DND-41 (cell line): ENCODE data around the gene CTBP1.
A peak's percentile ranks its signal among the peaks of the same experiment; 100 is the strongest.

Source experiments
- ATAC-seq: fragments of 200-7000 bp; cut with Tn5 transposase; 3 replicates; pipeline ENCODE4 v1.9.1; 2021; ENCODE audit warnings: low read depth; ENCODE audit not compliant: insufficient read depth
- DNase-seq: peaks from one replicate; pipeline ENCODE4 v3.0.0-alpha.2; 2020
- H2AFZ ChIP-seq: 2 replicates; pipeline ENCODE4 v1.6.0; 2012; ENCODE audit warnings: low read depth, low read length
- H3K27ac ChIP-seq: 2 replicates; pipeline ENCODE4 v1.5.1; 2012; ENCODE audit warnings: low read length, inconsistent platforms
- H3K27me3 ChIP-seq: fragments of 200-600 bp; sonication (generic); 2 replicates; pipeline ENCODE4 v1.6.0; 2012; ENCODE audit warnings: low read length, mild to moderate bottlenecking, inconsistent platforms; ENCODE audit not compliant: insufficient read depth, poor library complexity
- H3K36me3 ChIP-seq: 2 replicates; pipeline ENCODE4 v1.5.1; 2012; ENCODE audit warnings: low read length, inconsistent platforms; ENCODE audit not compliant: insufficient read depth
- H3K4me1 ChIP-seq: 2 replicates; pipeline ENCODE4 v1.5.1; 2012; ENCODE audit warnings: mild to moderate bottlenecking, low read length; ENCODE audit not compliant: insufficient read depth
- H3K4me2 ChIP-seq: 2 replicates; pipeline ENCODE4 v1.6.0; 2012; ENCODE audit warnings: mild to moderate bottlenecking, moderate library complexity, low read length, inconsistent platforms; ENCODE audit not compliant: insufficient read depth
- H3K4me3 ChIP-seq, 2 experiments: fragments of 200-600 bp in 1 of 2; shearing (Covaris generic) in 1 of 2; 2 replicates each; pipeline ENCODE4 v1.5.1; 2012 to 2016; ENCODE audit warnings: inconsistent platforms in 2 of 2, low read length in 2 of 2, mild to moderate bottlenecking in 2 of 2, low read depth in 1 of 2, moderate library complexity in 1 of 2
- H3K79me2 ChIP-seq: 2 replicates; pipeline ENCODE4 v1.6.0; 2012; ENCODE audit warnings: low read length, inconsistent platforms; ENCODE audit not compliant: insufficient read depth
- H3K9ac ChIP-seq: 2 replicates; pipeline ENCODE4 v1.6.0; 2012; ENCODE audit warnings: low read depth, mild to moderate bottlenecking, inconsistent platforms, low read length, moderate library complexity
- H3K9me3 ChIP-seq: 2 replicates; pipeline ENCODE4 v1.5.1; 2012; ENCODE audit warnings: low read length, moderate library complexity, mild to moderate bottlenecking, inconsistent platforms; ENCODE audit not compliant: insufficient read depth, severe bottlenecking
- H4K20me1 ChIP-seq: 2 replicates; pipeline ENCODE4 v1.6.0; 2012; ENCODE audit warnings: low read length; ENCODE audit not compliant: insufficient read depth
- CTCF ChIP-seq: IDR thresholded peaks from 2 replicates; pipeline ENCODE4 v1.5.1; 2012; ENCODE audit warnings: borderline replicate concordance, low read length, moderate library complexity, mild to moderate bottlenecking; ENCODE audit not compliant: poor library complexity, severe bottlenecking; ENCODE audit errors: extremely low read depth
- EZH2 ChIP-seq: IDR thresholded peaks from 3 replicates; pipeline ENCODE4 v1.6.1; 2012; ENCODE audit warnings: borderline replicate concordance, low read depth, mild to moderate bottlenecking, moderate library complexity, low read length, inconsistent platforms; ENCODE audit not compliant: severe bottlenecking

Gene CTBP1

GRCh38 chr4:1187182-1187581 lies 61.7 kb downstream of the CTBP1 start:
- Histone ChIP-seq H3K79me2 (no peaks in the 10 kb centered on the region), H2AFZ (no peak overlapping the region), H3K4me1 (peaks cover 3% of the 10 kb centered on the region), H3K27me3 (no peaks in the 10 kb centered on the region), H4K20me1 (no peaks in the 10 kb centered on the region), H3K4me2 (no peak overlapping the region), H3K27ac (no peak overlapping the region), H3K9me3 (no peaks in the 10 kb centered on the region), H3K9ac (no peak overlapping the region), H3K36me3 (no peaks in the 10 kb centered on the region), H3K4me3 (no peak overlapping the region)
- no peak for TF ChIP-seq EZH2
- no peak for TF ChIP-seq CTCF
- DNase-seq: no peak
- peak; percentile 50; the same call in 1 of the 3 replicates for ATAC-seq

- Histone ChIP-seq H3K79me2 (no peaks in the 10 kb centered on the region), H3K9ac (no peak overlapping the region), H3K4me2 (no peak overlapping the region), H3K4me3 (no peak overlapping the region), H3K27ac (no peak overlapping the region), H3K9me3 (peaks cover 13% of the 10 kb centered on the region), H3K36me3 (no peaks in the 10 kb centered on the region), H2AFZ (no peak overlapping the region), H3K27me3 (no peaks in the 10 kb centered on the region), H4K20me1 (no peaks in the 10 kb centered on the region), H3K4me1 (peaks cover 3% of the 10 kb centered on the region)
- DNase-seq (no peak), ATAC-seq (peak; percentile 56)
- no peak for TF ChIP-seq CTCF
- no peak for TF ChIP-seq EZH2
Measured at GRCh38 chr4:1183985-1184773, 64.8 kb downstream of the CTBP1 start.

- ATAC-seq (no peak), DNase-seq (no peak)
- Histone ChIP-seq H3K4me2 (no peak overlapping the region), H3K4me1 (peaks cover 3% of the 10 kb centered on the region), H3K79me2 (no peaks in the 10 kb centered on the region), H4K20me1 (no peaks in the 10 kb centered on the region), H3K36me3 (no peaks in the 10 kb centered on the region), H3K9ac (no peak overlapping the region), H3K27ac (no peak overlapping the region), H3K4me3 (no peak overlapping the region), H3K9me3 (peaks cover 13% of the 10 kb centered on the region), H2AFZ (no peak overlapping the region), H3K27me3 (no peaks in the 10 kb centered on the region)
- TF ChIP-seq CTCF (no peak), EZH2 (no peak)
Measured at GRCh38 chr4:1182313-1182712, 66.6 kb downstream of the CTBP1 start.
